T47D (cell line): Measurements from ENCODE around the gene RAB29.

Experiments used
- DNase-seq, 2 experiments: peaks; one replicate each; pipeline versions ENCODE4 v3.0.0 to v3.0.0-alpha.2; 2011 to 2012; ENCODE audit warnings: low read depth in 1 of 2, low spot score in 1 of 2
- JUND ChIP-seq: IDR thresholded peaks from 2 replicates; pipeline ENCODE4 v1.6.1; 2012; ENCODE audit warnings: low read depth
- in situ Hi-C: cut with HindIII; loops from 2 replicates; pipeline ENCODE4 v1.10.0; 2016; ENCODE audit warnings: low sequenced_read_pairs, low pct_unique_long_range_greater_than_20kb

The RAB29 gene

GRCh38 chr1:205809469-205809868, 34.2 kb upstream of the RAB29 start:
- no peak for DNase-seq
- TF ChIP-seq JUND: no peak
- in situ Hi-C loops: no loop called here

- no peak for TF ChIP-seq JUND
- in situ Hi-C loops: no loop called here
- no peak for DNase-seq
Observed at GRCh38 chr1:205805082-205805711, 29.9 kb upstream of the RAB29 start.

GRCh38 chr1:205804605-205805004, 29.3 kb upstream of the RAB29 start:
- in situ Hi-C loops: no loop called here
- no peak for TF ChIP-seq JUND
- no peak for DNase-seq

DNA sequence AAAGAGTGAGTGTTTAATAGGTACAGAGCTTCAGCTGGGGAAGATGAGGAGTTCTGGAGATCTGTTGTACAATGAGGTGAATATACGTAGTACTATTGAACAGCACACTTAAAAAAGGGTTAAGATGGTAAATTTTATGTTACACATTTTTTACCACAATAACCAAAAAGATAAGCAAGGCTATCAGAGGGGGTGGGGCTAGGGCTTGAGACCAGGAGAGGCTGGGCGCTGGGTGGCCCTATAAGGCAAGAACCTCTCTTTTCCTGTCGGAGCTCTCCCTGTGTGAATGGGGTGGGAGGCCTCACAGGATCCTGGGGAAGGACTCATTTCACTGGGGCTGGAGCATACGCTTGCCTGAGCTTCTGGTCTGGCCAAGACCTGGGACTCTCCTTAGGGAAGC, 28.7 kb upstream of the RAB29 start:
- TF ChIP-seq JUND: no peak
- DNase-seq: no peak
- in situ Hi-C loops: no loop called here

- TF ChIP-seq JUND: no peak
- in situ Hi-C loops: no loop called here
- DNase-seq: no peak
Observed at GRCh38 chr1:205802060-205802459, 26.8 kb upstream of the RAB29 start.

DNA sequence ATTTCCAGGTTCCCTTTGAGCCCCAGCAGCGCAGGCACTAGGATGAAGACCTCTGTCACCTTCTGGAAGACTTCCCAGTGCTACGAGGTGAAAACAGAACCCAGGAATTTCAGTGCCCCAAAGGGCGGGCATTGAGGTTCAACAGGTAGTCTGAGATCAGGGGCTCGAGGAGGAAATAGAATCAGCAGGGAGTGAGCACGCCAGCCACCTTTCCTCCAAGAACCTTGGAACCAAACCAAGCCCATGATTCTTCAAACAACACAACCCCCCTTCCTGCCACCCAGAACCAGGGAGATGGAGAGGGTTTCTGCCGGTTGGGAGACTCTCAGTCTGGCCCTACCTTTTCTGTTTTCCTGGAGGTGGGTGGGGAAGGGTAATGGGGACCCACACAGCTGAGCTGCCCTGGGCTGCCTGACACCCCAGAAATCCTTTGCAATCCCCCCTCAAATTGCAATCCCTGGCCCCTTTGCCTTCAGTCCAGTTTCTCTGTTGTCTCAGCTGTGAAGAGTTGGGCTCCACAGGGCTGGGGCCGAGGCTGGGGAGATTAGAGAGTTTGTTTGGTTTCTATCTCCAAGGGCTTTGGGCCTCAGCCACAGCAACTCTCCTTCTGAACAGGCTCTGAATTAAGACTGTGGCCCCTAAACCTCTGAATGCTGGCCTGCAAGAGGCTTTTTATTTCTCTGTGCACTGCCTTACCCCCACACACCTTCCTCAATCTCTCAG, 25.9 kb upstream of the RAB29 start:
- in situ Hi-C loops: no loop called here
- no peak for TF ChIP-seq JUND
- DNase-seq: no peak

DNA sequence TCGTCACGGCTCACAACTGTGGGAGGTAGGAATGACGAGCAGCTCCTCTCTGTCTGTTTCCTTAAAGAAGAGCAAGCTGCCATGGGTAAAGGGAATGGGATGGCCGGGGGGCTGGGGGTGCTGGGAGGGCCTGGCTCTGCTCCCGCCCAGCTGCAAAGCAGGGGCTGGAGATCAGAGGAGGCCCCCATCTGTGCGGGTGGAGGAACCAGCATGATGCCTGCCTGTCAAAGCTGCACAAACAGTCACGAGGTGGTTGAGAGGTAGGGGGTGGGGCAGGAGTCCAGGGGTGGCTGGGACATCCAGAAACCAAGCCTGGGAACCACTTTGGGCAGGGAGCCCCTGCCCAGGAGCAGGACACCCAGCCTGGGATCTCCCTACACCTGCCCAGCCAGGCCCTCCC, 25.1 kb upstream of the RAB29 start:
- no peak for TF ChIP-seq JUND
- no peak for DNase-seq
- in situ Hi-C loops: no loop called here

DNA sequence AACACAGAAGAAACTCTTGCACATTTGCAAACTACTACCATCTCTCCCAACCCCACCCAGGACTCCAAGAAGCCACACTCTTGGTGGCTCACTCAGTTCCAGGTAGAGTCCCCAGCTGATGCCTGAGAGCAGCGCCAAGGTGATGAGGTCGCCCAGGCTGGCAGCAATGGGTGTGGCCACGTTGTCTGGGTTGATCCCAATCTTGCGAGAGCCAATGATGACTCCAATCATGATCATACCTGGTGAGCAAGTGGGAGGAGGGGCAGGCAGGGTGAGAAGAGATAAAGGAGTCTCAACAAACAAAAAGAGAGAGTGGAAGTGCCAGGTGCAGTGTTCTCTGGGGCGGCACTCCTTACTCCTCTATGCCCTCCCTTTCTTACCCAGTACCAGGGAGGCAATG, 23.3 kb upstream of the RAB29 start:
- DNase-seq: no peak
- in situ Hi-C loops: no loop called here
- no peak for TF ChIP-seq JUND

DNA sequence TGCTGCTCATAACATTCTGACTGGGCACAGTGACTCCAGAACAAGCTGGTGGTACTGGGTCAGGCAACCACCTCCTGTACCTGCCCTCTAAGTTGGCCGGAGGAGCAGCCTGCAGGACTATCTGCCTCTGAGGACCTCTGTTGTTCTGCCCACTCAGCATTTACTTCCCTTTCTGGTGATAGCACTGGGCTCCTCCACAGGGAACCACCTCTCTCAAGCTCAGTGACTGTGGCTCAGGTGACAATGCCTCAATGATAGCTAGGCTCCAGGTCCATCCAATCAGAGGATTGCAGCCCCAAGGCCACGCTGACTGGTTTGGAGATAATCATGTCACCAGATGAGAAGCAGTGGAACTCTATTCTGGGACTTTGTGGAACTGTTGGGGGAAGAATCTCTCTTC, 21.9 kb upstream of the RAB29 start:
- in situ Hi-C loops: no loop called here
- no peak for TF ChIP-seq JUND
- DNase-seq: no peak

GRCh38 chr1:205794011-205794730, 18.9 kb upstream of the RAB29 start:
- in situ Hi-C loops: no loop called here
- no peak for DNase-seq
- no peak for TF ChIP-seq JUND

DNA sequence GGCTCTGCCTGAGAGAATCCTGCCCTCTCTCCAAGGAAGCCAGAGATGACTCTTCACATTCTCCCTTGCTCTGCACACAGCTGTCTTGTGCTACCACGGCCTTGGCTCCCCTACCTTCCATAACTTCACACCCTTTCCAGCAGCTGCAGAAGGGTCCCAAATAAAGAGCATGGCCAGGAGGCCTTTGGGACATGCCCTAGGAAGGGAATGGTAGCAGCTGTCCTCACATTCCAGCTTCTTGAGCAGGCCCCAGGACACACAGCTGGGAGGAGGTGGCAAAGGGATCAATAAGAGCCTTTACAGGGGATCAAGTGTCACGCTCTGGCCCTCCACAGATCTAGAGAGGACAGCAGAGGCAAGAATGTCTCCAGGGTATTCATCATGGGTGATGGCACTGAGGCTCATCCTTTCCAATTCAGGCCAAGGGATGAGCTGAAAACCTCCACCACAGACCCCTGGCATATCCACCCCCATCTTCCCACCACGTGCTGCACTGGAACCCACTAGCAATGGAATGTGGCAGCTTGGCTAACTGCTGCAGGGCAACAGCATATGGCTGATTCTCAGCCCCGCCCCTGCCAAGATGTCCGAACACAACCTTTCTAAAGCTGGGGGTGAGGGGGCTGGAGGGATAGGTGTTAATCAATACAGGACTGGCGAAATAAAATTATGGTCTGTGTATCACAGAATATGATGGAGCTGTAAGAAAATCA, 17.8 kb upstream of the RAB29 start:
- TF ChIP-seq JUND: no peak
- no peak for DNase-seq
- in situ Hi-C loops: no loop called here

GRCh38 chr1:205792481-205792881, 17.2 kb upstream of the RAB29 start:
- in situ Hi-C loops: no loop called here

More at GRCh38 chr1:205792481-205792881, 17.2 kb upstream of the RAB29 start:
- DNase-seq: no peak
- no peak for TF ChIP-seq JUND
